ENCODE data around the gene MRPL16.

- TF ChIP-seq REST (IDR thresholded peaks at IDR 0.05; ENCODE audit: low read depth) (no peak), EP300 (IDR thresholded peaks at IDR 0.05; ENCODE audit: borderline replicate concordance) (no peak), MAX (IDR thresholded peaks at IDR 0.05) (no peak), CEBPB (IDR thresholded peaks at IDR 0.05) (no peak), USF1 (IDR thresholded peaks at IDR 0.05) (no peak), CREB1 (IDR thresholded peaks at IDR 0.05; ENCODE audit: low read depth) (no peak), EGR1 (IDR thresholded peaks at IDR 0.05) (no peak), TEAD4 (IDR thresholded peaks at IDR 0.05) (no peak), FOXM1 (IDR thresholded peaks at IDR 0.05; ENCODE audit: borderline replicate concordance, low read depth) (no peak), YY1 (IDR thresholded peaks at IDR 0.05; ENCODE audit: low read depth) (no peak), TAF1 (IDR thresholded peaks at IDR 0.05; ENCODE audit: low read depth) (no peak)
These were observed 34.8 kb upstream of the MRPL16 start, which contains the start of gene CBLIF for GRCh38 chr11:59845399-59845798.

Measured in Ishikawa (cell line).